Measurements from ENCODE around the gene CARS1.

Gene CARS1

GRCh38 chr11:3057069-3057963 lies at the start of gene CARS1:
Gene CARS1, minus strand, starts transcription at chr11:3057423. Its CDS starts 56 bp downstream, at chr11:3057367.
- DNase-seq (ENCODE audit: low read depth, low spot score) = peak; percentile 87

- no peak for DNase-seq (ENCODE audit: low read depth, low spot score)
These were observed 48.8 kb upstream of the CARS1 start for GRCh38 chr11:3105791-3106735.

GRCh38 chr11:3104961-3105790 lies 48.0 kb upstream of the CARS1 start:
- no peak for DNase-seq (ENCODE audit: low read depth, low spot score)

GRCh38 chr11:3104051-3104714 lies 47.0 kb upstream of the CARS1 start:
- no peak for DNase-seq (ENCODE audit: low read depth, low spot score)

- DNase-seq (ENCODE audit: low read depth, low spot score) = no peak
These were observed 45.9 kb upstream of the CARS1 start for GRCh38 chr11:3103076-3103475.

GRCh38 chr11:3102641-3102921 lies 45.4 kb upstream of the CARS1 start:
- DNase-seq (ENCODE audit: low read depth, low spot score) = no peak

- no peak for DNase-seq (ENCODE audit: low read depth, low spot score)
These were observed 44.9 kb upstream of the CARS1 start for GRCh38 chr11:3101921-3102640.

GRCh38 chr11:3099178-3099577 lies 42.0 kb upstream of the CARS1 start:
- no peak for DNase-seq (ENCODE audit: low read depth, low spot score)

- DNase-seq (ENCODE audit: low read depth, low spot score) = no peak
These were observed 39.8 kb upstream of the CARS1 start for GRCh38 chr11:3096909-3097530.

- no peak for DNase-seq (ENCODE audit: low read depth, low spot score)
These were observed 38.6 kb upstream of the CARS1 start for GRCh38 chr11:3095712-3096361.

- DNase-seq (ENCODE audit: low read depth, low spot score) = no peak
These were observed 37.1 kb upstream of the CARS1 start for GRCh38 chr11:3094223-3094824.

- DNase-seq (ENCODE audit: low read depth, low spot score) = no peak
These were observed 36.3 kb upstream of the CARS1 start for GRCh38 chr11:3093281-3094191.

- DNase-seq (ENCODE audit: low read depth, low spot score) = no peak
These were observed 35.4 kb upstream of the CARS1 start for GRCh38 chr11:3092603-3093141.

GRCh38 chr11:3091846-3092602 lies 34.8 kb upstream of the CARS1 start:
- DNase-seq (ENCODE audit: low read depth, low spot score) = peak; percentile 61

GRCh38 chr11:3091081-3091845 lies 34.0 kb upstream of the CARS1 start:
- DNase-seq (ENCODE audit: low read depth, low spot score) = no peak
